ENCODE measurements around the gene ELL2.

GRCh38 chr5:95901676-95902627 lies 59.7 kb downstream of the ELL2 start:
- no peak for TF ChIP-seq ARNTL (CRISPR knock-in tag; IDR thresholded peaks at IDR 0.05; ENCODE audit: borderline replicate concordance, low read depth)
- TF ChIP-seq ZFP30 (CRISPR knock-in tag; IDR thresholded peaks at IDR 0.05), result no peak
- TF ChIP-seq, protein P1, sequence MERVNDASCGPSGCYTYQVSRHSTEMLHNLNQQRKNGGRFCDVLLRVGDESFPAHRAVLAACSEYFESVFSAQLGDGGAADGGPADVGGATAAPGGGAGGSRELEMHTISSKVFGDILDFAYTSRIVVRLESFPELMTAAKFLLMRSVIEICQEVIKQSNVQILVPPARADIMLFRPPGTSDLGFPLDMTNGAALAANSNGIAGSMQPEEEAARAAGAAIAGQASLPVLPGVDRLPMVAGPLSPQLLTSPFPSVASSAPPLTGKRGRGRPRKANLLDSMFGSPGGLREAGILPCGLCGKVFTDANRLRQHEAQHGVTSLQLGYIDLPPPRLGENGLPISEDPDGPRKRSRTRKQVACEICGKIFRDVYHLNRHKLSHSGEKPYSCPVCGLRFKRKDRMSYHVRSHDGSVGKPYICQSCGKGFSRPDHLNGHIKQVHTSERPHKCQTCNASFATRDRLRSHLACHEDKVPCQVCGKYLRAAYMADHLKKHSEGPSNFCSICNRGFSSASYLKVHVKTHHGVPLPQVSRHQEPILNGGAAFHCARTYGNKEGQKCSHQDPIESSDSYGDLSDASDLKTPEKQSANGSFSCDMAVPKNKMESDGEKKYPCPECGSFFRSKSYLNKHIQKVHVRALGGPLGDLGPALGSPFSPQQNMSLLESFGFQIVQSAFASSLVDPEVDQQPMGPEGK (CRISPR knock-in tag; IDR thresholded peaks at IDR 0.05; ENCODE audit: borderline replicate concordance), result no peak
- no peak for TF ChIP-seq TSHZ2 (CRISPR knock-in tag; IDR thresholded peaks at IDR 0.05)
- no peak for TF ChIP-seq ISL1 (CRISPR knock-in tag; IDR thresholded peaks at IDR 0.05)
- no peak for TF ChIP-seq RARB (CRISPR knock-in tag; IDR thresholded peaks at IDR 0.05)
- TF ChIP-seq GLIS3 (CRISPR knock-in tag; IDR thresholded peaks at IDR 0.05), result no peak
- TF ChIP-seq, protein P2, sequence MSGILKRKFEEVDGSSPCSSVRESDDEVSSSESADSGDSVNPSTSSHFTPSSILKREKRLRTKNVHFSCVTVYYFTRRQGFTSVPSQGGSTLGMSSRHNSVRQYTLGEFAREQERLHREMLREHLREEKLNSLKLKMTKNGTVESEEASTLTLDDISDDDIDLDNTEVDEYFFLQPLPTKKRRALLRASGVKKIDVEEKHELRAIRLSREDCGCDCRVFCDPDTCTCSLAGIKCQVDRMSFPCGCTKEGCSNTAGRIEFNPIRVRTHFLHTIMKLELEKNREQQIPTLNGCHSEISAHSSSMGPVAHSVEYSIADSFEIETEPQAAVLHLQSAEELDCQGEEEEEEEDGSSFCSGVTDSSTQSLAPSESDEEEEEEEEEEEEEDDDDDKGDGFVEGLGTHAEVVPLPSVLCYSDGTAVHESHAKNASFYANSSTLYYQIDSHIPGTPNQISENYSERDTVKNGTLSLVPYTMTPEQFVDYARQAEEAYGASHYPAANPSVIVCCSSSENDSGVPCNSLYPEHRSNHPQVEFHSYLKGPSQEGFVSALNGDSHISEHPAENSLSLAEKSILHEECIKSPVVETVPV (CRISPR knock-in tag; IDR thresholded peaks at IDR 0.05), result no peak
- no peak for TF ChIP-seq OSR1 (CRISPR knock-in tag; IDR thresholded peaks at IDR 0.05)
- TF ChIP-seq, protein P3, sequence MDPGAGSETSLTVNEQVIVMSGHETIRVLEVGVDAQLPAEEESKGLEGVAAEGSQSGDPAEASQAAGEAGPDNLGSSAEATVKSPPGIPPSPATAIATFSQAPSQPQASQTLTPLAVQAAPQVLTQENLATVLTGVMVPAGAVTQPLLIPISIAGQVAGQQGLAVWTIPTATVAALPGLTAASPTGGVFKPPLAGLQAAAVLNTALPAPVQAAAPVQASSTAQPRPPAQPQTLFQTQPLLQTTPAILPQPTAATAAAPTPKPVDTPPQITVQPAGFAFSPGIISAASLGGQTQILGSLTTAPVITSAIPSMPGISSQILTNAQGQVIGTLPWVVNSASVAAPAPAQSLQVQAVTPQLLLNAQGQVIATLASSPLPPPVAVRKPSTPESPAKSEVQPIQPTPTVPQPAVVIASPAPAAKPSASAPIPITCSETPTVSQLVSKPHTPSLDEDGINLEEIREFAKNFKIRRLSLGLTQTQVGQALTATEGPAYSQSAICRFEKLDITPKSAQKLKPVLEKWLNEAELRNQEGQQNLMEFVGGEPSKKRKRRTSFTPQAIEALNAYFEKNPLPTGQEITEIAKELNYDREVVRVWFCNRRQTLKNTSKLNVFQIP (CRISPR knock-in tag; IDR thresholded peaks at IDR 0.05; ENCODE audit: borderline replicate concordance, low read depth), result no peak
- no peak for TF ChIP-seq CSDC2 (CRISPR knock-in tag; IDR thresholded peaks at IDR 0.05)
